GM10847 (cell line): Measurements from ENCODE around the gene FAAP100.

Experiments used
- POLR2A ChIP-seq: IDR thresholded peaks from 2 replicates; pipeline ENCODE4 v1.6.1; 2011; ENCODE audit not compliant: insufficient read length; ENCODE audit errors: extremely low read depth

Gene FAAP100

GRCh38 chr17:81500047-81500446 lies 52.1 kb downstream of the FAAP100 start:
- no peak for TF ChIP-seq POLR2A

DNA sequence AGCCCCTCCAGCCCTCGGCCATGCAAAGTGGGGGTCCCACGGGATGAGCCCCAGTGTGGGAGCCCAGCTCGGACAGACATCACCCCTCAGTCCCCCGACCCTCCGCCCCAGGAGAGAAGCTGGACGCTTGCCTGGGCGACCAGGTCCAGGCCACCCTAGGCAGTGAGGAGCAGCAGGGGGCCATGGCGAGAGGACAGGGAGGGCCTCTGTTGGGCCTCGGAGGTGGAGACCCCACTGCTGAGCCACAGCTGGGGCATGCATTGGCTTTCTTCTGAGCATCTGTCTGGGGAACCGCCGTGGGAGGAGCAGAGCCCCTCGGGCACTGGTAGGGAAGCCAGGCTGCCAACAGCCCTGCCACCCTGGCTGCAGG lies 52.6 kb downstream of the FAAP100 start:
- TF ChIP-seq POLR2A = no peak

DNA sequence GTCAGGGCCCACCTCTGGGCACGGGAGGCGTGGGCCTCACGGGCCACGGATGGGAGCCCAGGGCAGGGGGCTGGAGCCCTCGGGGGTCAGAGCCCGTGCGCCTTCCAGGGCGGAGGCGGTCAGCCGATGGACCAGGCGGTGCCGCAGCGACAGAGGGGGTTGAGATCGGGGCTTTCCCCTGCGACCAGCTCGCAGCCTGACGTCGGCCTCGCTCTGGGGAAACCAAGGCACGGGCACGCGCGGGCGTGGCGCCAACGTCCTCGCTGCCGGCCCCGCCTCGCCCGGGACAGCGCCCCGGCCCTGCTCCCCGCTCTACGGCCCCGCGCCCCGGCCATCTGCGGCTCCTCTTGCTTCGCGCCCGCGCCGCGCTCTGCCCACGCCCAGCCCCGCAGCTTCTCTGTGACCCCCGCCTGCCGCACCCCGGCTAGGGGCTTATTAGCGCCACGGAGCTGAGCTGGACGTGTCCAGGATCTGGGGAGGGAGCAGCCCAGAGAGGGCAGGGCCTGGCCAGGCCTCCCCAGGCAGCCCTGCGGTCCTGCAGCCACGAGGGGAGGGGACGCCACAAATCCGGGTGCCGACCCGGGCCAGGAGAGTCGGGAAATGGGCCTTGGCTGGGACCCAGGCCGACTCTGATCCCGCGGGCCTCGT lies 53.1 kb downstream of the FAAP100 start:
- TF ChIP-seq POLR2A = no peak

DNA sequence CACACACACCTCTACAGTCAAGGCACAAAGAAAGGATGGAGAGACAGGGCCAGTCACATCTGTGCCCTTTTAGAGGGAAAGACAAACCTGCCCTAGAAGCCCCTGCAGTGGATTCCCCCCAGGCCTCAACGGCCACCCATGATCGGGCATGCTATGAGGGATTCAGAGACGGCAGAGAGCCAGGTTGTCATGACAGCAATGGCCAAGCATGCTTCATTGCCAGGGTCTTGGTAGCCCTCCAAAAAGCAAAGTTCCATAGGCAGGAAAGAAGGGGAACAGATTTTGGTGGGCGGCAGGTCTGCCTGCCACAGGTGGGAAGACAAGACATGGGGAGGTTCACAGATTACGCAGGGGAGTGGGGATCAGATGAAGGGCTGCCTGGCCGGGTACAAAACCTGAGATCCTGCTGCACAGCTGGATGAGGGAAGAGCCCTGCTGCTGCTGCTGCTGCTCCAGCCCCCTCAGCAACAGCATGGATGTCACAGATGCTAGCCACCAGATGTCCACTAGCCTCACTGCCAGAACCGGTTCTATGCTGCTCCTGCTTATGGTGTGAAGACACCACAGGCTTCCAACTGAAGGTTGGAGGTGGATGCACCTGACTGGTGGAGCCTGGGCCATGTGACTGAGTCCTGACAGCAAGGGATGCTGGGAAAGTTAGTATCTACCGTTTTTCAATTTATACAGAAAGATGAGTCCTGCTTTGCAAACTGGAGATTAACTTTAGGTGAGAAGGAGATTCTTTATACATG lies 57.4 kb downstream of the FAAP100 start:
- no peak for TF ChIP-seq POLR2A

DNA sequence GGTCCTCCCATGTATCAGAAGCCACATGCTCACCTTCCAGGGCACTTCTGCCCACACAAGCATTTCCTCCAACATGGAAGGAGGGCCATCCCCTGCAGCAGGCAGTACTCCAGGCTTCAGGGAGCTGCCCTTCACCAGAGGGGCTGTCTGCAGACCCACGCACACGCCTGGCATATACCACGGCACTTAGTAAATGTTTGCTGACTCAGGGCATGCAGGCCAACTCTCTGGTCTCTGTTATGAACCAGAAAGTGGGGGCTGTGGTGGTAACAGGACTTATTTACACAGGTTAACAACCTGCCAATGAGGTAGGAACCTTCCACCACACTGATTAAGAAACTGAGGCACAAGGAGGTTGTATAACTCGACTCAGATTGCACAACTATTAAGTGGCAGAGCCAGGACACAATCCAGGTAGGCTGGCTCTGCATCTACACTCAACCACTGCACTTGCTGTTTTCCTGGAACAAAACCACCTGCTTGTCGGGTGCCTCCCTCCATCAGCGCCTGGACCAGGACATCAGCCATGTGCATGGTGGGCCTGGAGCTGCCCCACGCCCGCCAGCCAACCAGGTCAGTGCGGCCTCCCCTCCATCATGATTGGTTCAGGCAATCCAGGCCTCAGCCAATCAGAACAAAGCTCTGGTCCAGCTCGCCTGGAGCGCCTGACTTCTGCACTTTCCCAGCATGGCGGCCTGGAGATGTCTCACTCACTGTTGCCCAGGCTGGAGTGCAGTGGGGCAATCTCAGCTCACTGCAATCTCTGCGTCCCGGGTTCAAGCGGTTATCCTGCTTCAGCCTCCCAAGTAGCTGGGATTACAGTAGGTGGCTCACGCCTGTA lies 58.7 kb downstream of the FAAP100 start:
- TF ChIP-seq POLR2A = no peak

GRCh38 chr17:81492706-81493105 lies 59.4 kb downstream of the FAAP100 start:
- no peak for TF ChIP-seq POLR2A

DNA sequence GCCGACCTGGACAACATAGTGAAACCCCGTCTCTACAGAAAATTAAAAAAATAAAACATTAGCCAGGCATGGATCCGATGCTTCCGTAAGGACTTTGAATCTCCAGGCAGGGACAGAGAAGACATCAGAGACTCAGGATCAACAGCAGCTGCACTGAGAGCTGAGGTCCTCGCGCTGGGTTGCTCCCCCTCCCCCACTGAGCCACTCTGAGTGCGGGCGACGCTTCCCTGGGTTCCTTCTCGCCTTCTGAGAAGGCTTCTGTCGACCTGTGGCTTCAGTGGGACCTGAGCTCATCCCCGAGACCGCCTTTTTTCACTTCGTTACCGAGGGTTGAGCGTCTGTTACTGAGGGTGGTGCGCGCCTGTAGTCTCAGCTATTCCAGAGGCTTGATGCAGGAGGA lies 60.0 kb downstream of the FAAP100 start:
- no peak for TF ChIP-seq POLR2A

DNA sequence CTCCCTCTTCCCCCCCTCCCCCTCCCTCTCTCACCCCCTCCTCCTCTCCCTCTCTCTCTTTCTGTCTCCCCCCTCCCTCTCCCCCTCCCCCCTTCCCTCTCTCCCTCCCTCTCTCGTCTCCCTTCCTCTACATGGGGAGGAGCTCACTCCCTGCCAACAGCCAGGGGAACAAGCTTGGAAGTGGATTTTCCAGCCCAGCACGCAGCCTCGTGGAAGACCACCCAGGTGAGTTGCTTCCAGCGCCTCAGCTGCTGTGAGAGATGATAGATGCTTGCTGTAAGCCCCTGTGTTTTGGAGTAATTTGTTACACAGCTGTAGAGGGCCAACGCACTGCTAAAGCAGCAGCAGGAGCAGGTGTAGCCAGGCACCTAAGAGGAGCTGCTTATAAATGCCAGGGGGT lies 60.4 kb downstream of the FAAP100 start:
- no peak for TF ChIP-seq POLR2A

- TF ChIP-seq POLR2A = no peak
Measured at GRCh38 chr17:81491181-81491581, 61.0 kb downstream of the FAAP100 start.

- no peak for TF ChIP-seq POLR2A
Measured at GRCh38 chr17:81489998-81490992, 61.9 kb downstream of the FAAP100 start.
